Adrenal gland (tissue), 5 donors: ENCODE results near the gene VPS18.

Experiments used
- CTCF ChIP-seq, 6 experiments: fragments of 450-650 bp in 4 of 6; fragments of 200-600 bp in 2 of 6; sonication (generic) in 1 of 6; IDR thresholded peaks; 1 replicate in 5 of 6; 2 replicates in 1 of 6; pipeline versions ENCODE4 v1.5.1 to v1.8.0; 2016 to 2021; ENCODE audit warnings: antibody characterized with exemption in 6 of 6, mild to moderate bottlenecking in 2 of 6, moderate library complexity in 1 of 6
- POLR2A ChIP-seq, 2 donors: fragments of 450-650 bp; IDR thresholded peaks; one replicate each; pipeline ENCODE4 v1.6.1; 2017; ENCODE audit warnings: antibody characterized with exemption in 2 of 2, mild to moderate bottlenecking in 2 of 2, moderate library complexity in 1 of 2
- donor health status: DM: no; HTN: no; CAD: no.

- no peak for TF ChIP-seq CTCF (IDR thresholded peaks at IDR 0.05)
- TF ChIP-seq POLR2A (IDR thresholded peaks at IDR 0.05) = peak; percentile 69 to 71
Measured at GRCh38 chr15:40928821-40929659, 34.8 kb downstream of the VPS18 start, which contains the start of gene DLL4.
